Pancreas (tissue), 10 donors: ENCODE results near the gene MGST1. TPM values are rescaled to one million over a fixed set of nuclear protein-coding genes. Genes with fewer than 3 reads are reported as not detected.
A peak's percentile ranks its signal among the peaks of the same experiment; 100 is the strongest.
"Not testable (repeated sequence)": the region's sequence is repeated elsewhere in the genome, so short reads cannot be mapped to it uniquely, and the experiment has no call there.

ENCODE experiments used
- ATAC-seq, 4 donors: fragments of 200-7000 bp; cut with Tn5 transposase; one replicate each; pipeline versions ENCODE4 v1.8.0 to v1.9.1; 2020; ENCODE audit warnings: mild to moderate bottlenecking in 4 of 4, moderate library complexity in 4 of 4
- DNase-seq, 6 donors: peaks; one replicate each; pipeline ENCODE4 v3.0.0-alpha.2; 2020
- FAIRE-seq: peaks from 2 replicates; lab custom pipeline; 2012; peaks lifted over from hg19 to GRCh38; lab: Jason Lieb, UNC
- H3K27ac ChIP-seq, 4 donors: fragments of 200-600 bp; sonication (generic); 1 replicate in 3 of 4; 2 replicates in 1 of 4; pipeline versions ENCODE4 v1.5.0 to v1.8.0; 2020
- H3K27me3 ChIP-seq, 4 donors: fragments of 200-600 bp; one replicate each; pipeline ENCODE4 v1.8.0; 2021
- H3K36me3 ChIP-seq, 3 donors: fragments of 200-600 bp; sonication (generic) in 1 of 3; one replicate each; pipeline versions ENCODE4 v1.5.0 to v1.8.0; 2020 to 2021
- H3K4me1 ChIP-seq, 3 donors: fragments of 200-600 bp; one replicate each; pipeline ENCODE4 v1.8.0; 2021
- H3K4me3 ChIP-seq, 4 donors: fragments of 200-600 bp; sonication (generic) in 2 of 4; one replicate each; pipeline versions ENCODE4 v1.5.0 to v1.8.0; 2020 to 2021
- H3K9me3 ChIP-seq, 4 donors: fragments of 200-600 bp; one replicate each; pipeline ENCODE4 v1.8.0; 2021
- CTCF ChIP-seq, 4 donors: fragments of 200-600 bp; sonication (generic) in 3 of 4; IDR thresholded peaks; one replicate each; pipeline versions ENCODE4 v1.5.0 to v1.8.0; 2021; ENCODE audit warnings: antibody characterized with exemption in 4 of 4
- WGBS, 2 donors: extraction: QIAGEN DNeasy Blood & Tissue Kit; methylation state at CpG; one replicate each; pipeline ENCODE4 v1.1.7; 2013; 5-methylcytosine and 5-hydroxymethylcytosine counted together
- intact Hi-C, 3 donors: fragments of 100-400 bp; cut with DNase I; formaldehyde crosslinking; loops; one replicate each; pipeline versions ENCODE4 v1.11.1 to v1.14.2; 2022
- polyA plus RNA-seq, 2 donors: library from polyadenylated mRNA; stranded (reverse); fragments of 200-250 nt; gene quantifications; one replicate each; pipeline ENCODE4 v1.2.3, GENCODE V29; 2013
- total RNA-seq, 6 donors: library from RNA; stranded (reverse); fragmentation: NEBNext Ultra II Directional in 4 of 6; extraction: Animal tissue kit (Norgen Biotek cat#: 25700) in 4 of 6; gene quantifications; one replicate each; pipeline versions ENCODE4 v1.2.1 to v1.2.4, GENCODE V29; 2021 to 2023
- donor health status: healthy with polysubstance abuse.
- donor health status: DM: no; HTN: no; CAD: no; lungs with moderate emphysema.
- donor health status: DM: no; HTN: no; CAD: no.
- donor health status: control.
- donor health status: control.
- donor health status: Bipolar disorder and iron deficiency.
- donor health status: DM: yes; HTN: yes; CAD: no.
- donor health status: DM: no; HTN: no; CAD: no.
- donor health status: DM: no; HTN: no; CAD: no.
- donor health status: DM: yes; HTN: yes; CAD: no.

MGST1 gene
- total and polyA plus RNA-seq, 8 donors = 26.8 to 69.4 (median 53.4) TPM

GRCh38 chr12:16389594-16389993, 42.1 kb downstream of the MGST1 start:
- no peak for ATAC-seq

GRCh38 chr12:16392846-16393535, 45.5 kb downstream of the MGST1 start:
- Histone ChIP-seq H3K4me3 (no peak overlapping the region), H3K27me3 (no peaks in the 10 kb centered on the region), H3K9me3 (no peaks in the 10 kb centered on the region), H3K36me3 (no peaks in the 10 kb centered on the region), H3K4me1 (no peaks in the 10 kb centered on the region), H3K27ac (no peak overlapping the region)
- no peak for DNase-seq
- intact Hi-C loops = no loop called here
- no peak for TF ChIP-seq CTCF (IDR thresholded peaks at IDR 0.05)
- no peak for FAIRE-seq
- WGBS, 2 donors = 79 to 93% methylated on average over 1 of the region's 1 CpG
- no peak for ATAC-seq

More at GRCh38 chr12:16389594-16389993, 42.1 kb downstream of the MGST1 start:
- Histone ChIP-seq H3K27ac (no peak overlapping the region), H3K36me3 (no peaks in the 10 kb centered on the region), H3K27me3 (no peaks in the 10 kb centered on the region), H3K9me3 (no peaks in the 10 kb centered on the region), H3K4me3 (no peak overlapping the region), H3K4me1 (no peaks in the 10 kb centered on the region)
- no peak for TF ChIP-seq CTCF (IDR thresholded peaks at IDR 0.05)
- no peak for DNase-seq
- WGBS, 2 donors = 78 to 80% methylated on average over 4 of the region's 4 CpGs
- intact Hi-C loops = no loop called here
- no peak for FAIRE-seq

GRCh38 chr12:16399101-16399500, 51.7 kb downstream of the MGST1 start:
- 85 to 89% methylated on average over 7 of the region's 7 CpGs for WGBS, 2 donors
- intact Hi-C loops = no loop called here
- H3K36me3 ChIP-seq = no peaks in the 10 kb centered on the region
- no peak for TF ChIP-seq CTCF (IDR thresholded peaks at IDR 0.05)
- ATAC-seq (no peak), FAIRE-seq (no peak), DNase-seq (no peak)
- no peaks in the 10 kb centered on the region for H3K27me3 ChIP-seq
- no peak overlapping the region for H3K4me3 ChIP-seq
- H3K27ac ChIP-seq = no peak overlapping the region
- no peaks in the 10 kb centered on the region for H3K4me1 ChIP-seq
- no peaks in the 10 kb centered on the region for H3K9me3 ChIP-seq

- DNase-seq, ATAC-seq, H3K4me3 ChIP-seq, H3K36me3 ChIP-seq, FAIRE-seq, H3K27ac ChIP-seq, H3K27me3 ChIP-seq, H3K9me3 ChIP-seq, H3K4me1 ChIP-seq, intact Hi-C loops: not testable (repeated sequence)
- 55 to 82% methylated on average over 1 of the region's 1 CpG for WGBS, 2 donors
Observed at GRCh38 chr12:16401835-16402234, 54.4 kb downstream of the MGST1 start.

GRCh38 chr12:16407346-16407745, 59.9 kb downstream of the MGST1 start:
- no peak overlapping the region for H3K27ac ChIP-seq
- no peaks in the 10 kb centered on the region for H3K4me1 ChIP-seq
- ATAC-seq = peak in 1 of 4 donors; percentile 14
- no peaks in the 10 kb centered on the region for H3K9me3 ChIP-seq
- 95 to 100% methylated on average over 1 of the region's 1 CpG for WGBS, 2 donors
- no peaks in the 10 kb centered on the region for H3K27me3 ChIP-seq
- TF ChIP-seq CTCF (IDR thresholded peaks at IDR 0.05) = no peak
- no peak overlapping the region for H3K4me3 ChIP-seq
- intact Hi-C loops = no loop called here
- no peak for FAIRE-seq
- DNase-seq = no peak
- H3K36me3 ChIP-seq = no peaks in the 10 kb centered on the region

Other genes starting within 250 kb of the MGST1 start
- not detected for gene SLC15A5, start 70.0 kb upstream of the MGST1 start, total RNA-seq
- not detected for gene SLC15A5, start 70.0 kb upstream of the MGST1 start, polyA plus RNA-seq